Activated naive CD8-positive, alpha-beta T cell (primary cell): ENCODE results near the gene FST.

Experiments
- H3K27ac Mint-ChIP-seq: one replicate; pipeline ENCODE4 v1.8.0; 2021; ENCODE audit warnings: mixed read lengths
- H3K27me3 Mint-ChIP-seq: one replicate; pipeline ENCODE4 v1.8.0; 2021; ENCODE audit warnings: mixed read lengths
- H3K36me3 Mint-ChIP-seq: one replicate; pipeline ENCODE4 v1.8.0; 2021; ENCODE audit warnings: mixed read lengths
- H3K4me1 Mint-ChIP-seq: one replicate; pipeline ENCODE4 v1.8.0; 2021; ENCODE audit warnings: low read depth, mixed read lengths
- H3K4me3 Mint-ChIP-seq: one replicate; pipeline ENCODE4 v1.8.0; 2021; ENCODE audit warnings: mild to moderate bottlenecking, mixed read lengths
- H3K9me3 Mint-ChIP-seq: one replicate; pipeline ENCODE4 v1.8.0; 2021; ENCODE audit warnings: low read depth, mixed read lengths

Gene FST, protein sequence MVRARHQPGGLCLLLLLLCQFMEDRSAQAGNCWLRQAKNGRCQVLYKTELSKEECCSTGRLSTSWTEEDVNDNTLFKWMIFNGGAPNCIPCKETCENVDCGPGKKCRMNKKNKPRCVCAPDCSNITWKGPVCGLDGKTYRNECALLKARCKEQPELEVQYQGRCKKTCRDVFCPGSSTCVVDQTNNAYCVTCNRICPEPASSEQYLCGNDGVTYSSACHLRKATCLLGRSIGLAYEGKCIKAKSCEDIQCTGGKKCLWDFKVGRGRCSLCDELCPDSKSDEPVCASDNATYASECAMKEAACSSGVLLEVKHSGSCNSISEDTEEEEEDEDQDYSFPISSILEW

DNA sequence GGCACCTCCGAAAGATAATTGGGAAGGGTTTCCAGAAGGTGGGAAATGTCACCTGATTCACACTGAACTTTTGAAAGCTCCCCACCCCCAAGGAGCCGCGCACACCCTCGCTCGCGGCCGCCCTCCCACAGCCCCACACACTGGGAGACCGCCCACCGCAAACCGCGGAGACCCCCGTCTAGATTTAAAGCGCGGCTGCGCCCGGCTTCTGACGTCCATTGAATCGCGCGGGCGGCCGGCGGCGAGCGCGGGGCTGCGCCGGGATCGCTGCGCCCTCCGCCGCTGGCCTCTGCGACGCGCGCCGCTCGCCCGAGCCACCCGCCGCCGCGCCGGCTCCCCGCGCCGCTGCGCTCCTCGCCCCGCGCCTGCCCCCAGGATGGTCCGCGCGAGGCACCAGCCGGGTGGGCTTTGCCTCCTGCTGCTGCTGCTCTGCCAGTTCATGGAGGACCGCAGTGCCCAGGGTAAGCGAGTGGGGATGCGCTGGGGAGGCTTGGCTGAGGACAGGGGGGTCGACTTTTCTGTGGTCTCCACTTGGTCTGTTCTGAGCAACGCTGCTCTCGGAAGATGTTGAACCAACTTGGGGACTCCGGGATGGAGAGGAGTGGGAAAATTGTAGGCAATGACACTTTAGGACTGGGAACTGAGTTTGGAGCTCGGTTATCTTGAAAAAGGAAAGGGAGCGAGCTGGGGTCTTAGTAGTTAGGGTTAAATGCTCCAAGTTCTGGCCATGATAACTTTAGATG lies at the start of gene FST:
Gene FST, plus strand, starts transcription at position 214 of the 743 bp plus-strand sequence. Its CDS starts 163 bp downstream, at position 377.
- Mint-ChIP-seq H3K27me3 (peaks cover 37% of the 10 kb centered on the region), H3K4me1 (peaks cover 31% of the 10 kb centered on the region), H3K36me3 (no peaks in the 10 kb centered on the region)

DNA sequence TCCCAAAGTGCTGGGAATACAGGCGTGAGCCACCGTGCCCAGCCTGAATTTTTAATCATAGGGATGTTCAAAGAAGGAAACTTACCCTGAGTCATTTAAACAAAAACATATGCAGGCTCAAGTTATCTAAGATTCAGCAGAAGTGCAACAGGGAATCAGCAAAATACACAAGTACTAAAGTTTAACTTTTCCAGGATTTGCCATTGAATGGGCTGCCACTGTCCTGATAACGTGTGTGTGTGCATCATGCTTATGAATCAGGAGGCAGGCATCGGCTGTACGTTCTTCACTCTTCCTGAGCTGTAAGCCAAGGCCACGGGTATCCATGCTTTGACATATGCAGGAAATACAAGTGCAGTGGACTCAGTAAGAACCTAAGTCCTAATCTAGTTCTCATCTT lies 48.8 kb upstream of the FST start:
- Mint-ChIP-seq H3K4me1 (no peaks in the 10 kb centered on the region), H3K4me3 (no peak overlapping the region), H3K27me3 (peaks cover 2% of the 10 kb centered on the region), H3K27ac (no peak overlapping the region), H3K9me3 (no peaks in the 10 kb centered on the region), H3K36me3 (no peaks in the 10 kb centered on the region)

More for the DNA sequence above, at the start of gene FST:
- H3K9me3 Mint-ChIP-seq, result no peaks in the 10 kb centered on the region
- peak within 1 kb of the TSS; percentile 95 for H3K4me3 Mint-ChIP-seq
- no peak within 1 kb of the TSS for H3K27ac Mint-ChIP-seq

DNA sequence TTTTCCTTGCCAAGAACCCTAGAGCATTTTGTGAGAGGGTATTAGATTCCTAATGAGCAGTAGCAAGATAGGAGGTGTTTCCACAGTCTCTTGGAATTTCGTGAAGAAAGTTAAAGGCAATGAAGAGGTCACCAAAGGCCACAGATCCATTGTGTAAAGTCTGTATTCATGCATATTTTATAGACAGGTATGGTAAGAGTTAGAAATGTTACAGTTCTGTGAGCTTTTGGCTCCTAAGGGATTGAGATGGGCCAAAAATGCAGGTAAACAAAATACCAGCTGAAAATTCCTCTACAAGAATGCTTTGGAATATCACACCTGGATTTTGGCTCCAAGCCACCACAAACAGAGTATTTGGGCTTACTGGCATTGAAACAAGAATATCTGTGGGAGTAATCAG lies 47.4 kb upstream of the FST start:
- no peak overlapping the region for H3K4me3 Mint-ChIP-seq
- no peaks in the 10 kb centered on the region for H3K36me3 Mint-ChIP-seq
- no peaks in the 10 kb centered on the region for H3K4me1 Mint-ChIP-seq
- no peaks in the 10 kb centered on the region for H3K9me3 Mint-ChIP-seq
- no peak overlapping the region for H3K27ac Mint-ChIP-seq
- H3K27me3 Mint-ChIP-seq, result peaks cover 2% of the 10 kb centered on the region

DNA sequence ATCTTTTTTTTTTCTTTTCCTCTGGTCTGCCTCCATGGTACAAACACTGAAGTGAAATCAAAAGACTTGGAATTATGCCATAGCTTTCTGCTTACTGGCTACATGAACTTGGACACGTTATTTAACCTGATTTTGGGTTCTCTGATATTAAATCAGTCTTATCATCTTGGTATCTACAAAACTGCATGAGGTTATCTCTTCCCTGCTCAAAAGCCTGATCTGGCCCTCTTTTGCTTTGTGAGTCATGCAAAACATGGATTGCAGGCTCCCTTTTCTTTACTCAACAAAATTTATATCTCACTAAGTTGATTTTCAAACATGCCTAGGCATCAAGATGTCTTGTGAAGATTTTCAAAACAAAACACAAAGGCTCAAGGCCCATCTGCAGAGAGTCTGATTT lies 45.9 kb upstream of the FST start:
- Mint-ChIP-seq H3K36me3 (no peaks in the 10 kb centered on the region), H3K27ac (no peak overlapping the region), H3K4me3 (no peak overlapping the region), H3K4me1 (no peaks in the 10 kb centered on the region), H3K27me3 (peaks cover 2% of the 10 kb centered on the region), H3K9me3 (no peaks in the 10 kb centered on the region)

DNA sequence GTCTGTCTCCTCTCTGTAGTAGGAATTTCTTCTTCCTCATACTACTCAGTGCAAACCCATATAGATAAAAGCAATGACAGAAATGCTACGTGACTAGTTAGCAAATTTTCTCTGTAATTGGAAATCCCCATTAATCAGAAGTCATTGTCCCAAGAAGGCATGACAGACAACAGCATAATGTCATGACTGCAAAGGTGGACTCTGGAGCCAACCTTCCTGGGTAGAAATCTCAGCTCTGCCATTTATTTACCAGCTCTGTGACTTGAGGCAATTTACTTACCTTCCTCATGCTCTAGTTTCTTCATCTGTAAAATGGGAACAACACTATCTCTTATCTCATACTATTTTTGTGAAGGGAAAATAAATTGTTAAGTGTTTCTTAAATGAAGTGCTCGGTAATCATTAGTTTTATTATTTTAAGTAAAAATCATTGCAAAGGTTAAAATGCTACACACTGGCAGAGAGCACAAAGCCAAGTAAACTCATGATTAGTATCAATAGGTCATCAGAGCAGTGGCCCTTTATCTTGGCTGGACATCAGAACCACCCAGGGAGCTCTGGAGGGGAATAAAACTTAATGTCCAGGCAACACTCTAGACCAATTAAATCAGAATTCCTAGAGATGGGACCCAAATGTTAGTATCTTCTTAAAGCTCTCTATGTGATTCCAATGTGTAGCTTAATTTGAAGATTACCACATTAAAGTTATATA lies 43.8 kb upstream of the FST start:
- Mint-ChIP-seq H3K9me3 (no peaks in the 10 kb centered on the region), H3K27me3 (peaks cover 2% of the 10 kb centered on the region)

DNA sequence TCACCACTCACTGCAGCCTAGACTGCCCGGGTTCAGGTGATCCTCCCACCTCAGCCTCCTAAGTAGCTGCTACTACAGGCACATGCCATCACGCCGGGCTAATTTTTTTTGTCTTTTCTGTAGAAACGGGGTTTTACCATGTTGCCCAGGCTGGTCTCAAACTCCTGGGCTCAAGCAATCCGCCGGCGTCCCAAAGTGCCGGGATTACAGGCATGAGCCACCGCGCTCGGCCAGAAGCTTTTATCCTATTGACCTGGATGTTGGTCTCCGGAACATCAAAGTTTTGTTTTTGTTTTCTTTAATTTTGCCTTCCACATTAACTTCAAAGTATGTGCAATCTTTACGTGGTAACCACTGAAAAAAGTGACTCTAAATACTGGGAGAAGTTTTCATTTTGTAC lies 42.4 kb upstream of the FST start:
- no peak overlapping the region for H3K27ac Mint-ChIP-seq
- H3K4me1 Mint-ChIP-seq, result no peaks in the 10 kb centered on the region
- H3K36me3 Mint-ChIP-seq, result no peaks in the 10 kb centered on the region
- peaks cover 2% of the 10 kb centered on the region for H3K27me3 Mint-ChIP-seq
- H3K9me3 Mint-ChIP-seq, result no peaks in the 10 kb centered on the region
- no peak overlapping the region for H3K4me3 Mint-ChIP-seq

More for the DNA sequence above, 43.8 kb upstream of the FST start:
- Mint-ChIP-seq H3K36me3 (no peaks in the 10 kb centered on the region), H3K27ac (no peak overlapping the region), H3K4me1 (no peaks in the 10 kb centered on the region), H3K4me3 (no peak overlapping the region)

DNA sequence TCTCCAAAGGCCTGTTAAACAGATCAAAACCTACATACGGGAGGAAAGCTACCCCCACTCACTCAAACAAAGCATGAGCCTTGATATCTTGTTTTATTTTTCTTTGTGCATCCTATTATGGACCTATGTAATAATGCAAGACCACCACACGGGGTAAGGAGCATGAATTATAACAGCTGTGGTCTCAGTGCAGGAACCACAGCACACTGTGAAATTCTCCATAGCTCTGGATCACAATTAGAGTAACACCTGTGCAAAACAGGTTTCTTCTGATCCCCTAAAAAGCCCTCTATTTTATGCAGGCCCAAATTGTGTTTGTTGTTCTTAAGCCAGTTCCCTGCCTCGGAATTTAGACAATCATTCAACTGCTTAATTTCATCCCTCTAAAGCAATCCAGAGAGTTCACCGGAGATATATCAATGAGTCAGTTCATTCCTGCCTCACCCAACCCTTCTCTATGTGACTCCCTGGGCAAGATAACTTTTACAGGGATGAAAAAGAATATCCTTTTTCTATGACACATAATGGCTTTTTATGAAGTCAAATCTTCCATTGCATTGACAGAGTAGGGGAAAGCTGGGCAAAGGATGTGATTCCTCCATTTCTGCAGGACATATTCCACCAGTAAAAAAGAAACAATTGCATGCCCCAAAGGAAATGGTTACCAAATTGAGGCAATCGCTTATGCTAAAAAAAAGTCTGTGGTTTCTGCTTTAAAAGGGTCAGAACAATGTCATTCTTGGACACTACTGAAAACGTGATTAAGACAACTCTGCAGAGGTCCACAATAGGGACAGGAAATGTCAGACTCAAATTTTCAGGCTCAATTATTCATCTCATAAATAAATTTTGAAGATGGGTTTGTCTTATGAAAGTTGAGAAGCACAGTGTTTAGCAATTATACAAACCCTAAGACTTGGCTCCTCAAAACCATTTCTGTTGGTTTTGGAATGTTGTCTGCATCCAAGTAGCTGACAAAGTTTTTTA lies 41.6 kb upstream of the FST start:
- H3K27me3 Mint-ChIP-seq, result peaks cover 2% of the 10 kb centered on the region
- H3K4me3 Mint-ChIP-seq, result no peak overlapping the region
- no peaks in the 10 kb centered on the region for H3K4me1 Mint-ChIP-seq
- H3K9me3 Mint-ChIP-seq, result no peaks in the 10 kb centered on the region
- H3K27ac Mint-ChIP-seq, result no peak overlapping the region
- H3K36me3 Mint-ChIP-seq, result no peaks in the 10 kb centered on the region

DNA sequence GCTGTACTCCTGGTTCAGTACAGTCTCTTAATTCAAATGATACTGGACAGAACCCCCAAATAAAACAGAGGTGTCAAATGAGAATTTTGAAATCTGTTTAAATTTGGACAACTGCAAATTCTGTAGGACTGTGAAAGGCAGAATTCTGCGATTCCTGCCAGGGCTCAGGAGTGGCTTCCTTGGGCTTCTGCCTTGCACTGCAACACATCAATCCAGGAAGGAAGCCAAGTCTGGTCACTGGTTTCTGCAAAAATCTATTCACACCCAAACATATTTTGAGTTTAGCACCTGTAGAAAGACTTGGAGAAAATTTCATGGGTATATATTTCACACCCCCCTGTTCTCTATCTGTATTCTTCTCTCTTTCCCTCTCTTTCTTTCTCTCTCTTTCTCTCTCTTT lies 37.5 kb upstream of the FST start:
- no peak overlapping the region for H3K27ac Mint-ChIP-seq
- no peak overlapping the region for H3K4me3 Mint-ChIP-seq
- H3K36me3 Mint-ChIP-seq, result no peaks in the 10 kb centered on the region
- H3K9me3 Mint-ChIP-seq, result no peaks in the 10 kb centered on the region
- no peaks in the 10 kb centered on the region for H3K4me1 Mint-ChIP-seq
- H3K27me3 Mint-ChIP-seq, result peaks cover 4% of the 10 kb centered on the region

DNA sequence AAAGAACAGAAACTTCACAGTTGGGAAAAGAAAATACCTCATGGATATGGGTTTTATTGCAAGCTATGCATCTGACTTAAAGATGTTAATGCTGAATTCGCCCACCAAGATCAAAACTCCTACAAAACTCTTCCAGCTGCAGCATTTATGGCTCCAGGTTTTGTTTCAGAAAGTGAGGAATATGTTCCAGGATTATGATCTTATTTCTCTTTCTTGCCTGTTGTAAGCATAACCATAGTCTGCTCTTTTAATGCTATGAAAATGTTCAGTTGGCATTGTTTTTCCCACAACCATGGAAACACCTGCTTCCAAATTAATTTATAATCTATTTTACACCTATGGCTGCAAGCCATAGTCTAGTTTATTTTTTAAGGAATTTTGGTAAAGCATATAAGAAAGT lies 34.9 kb upstream of the FST start:
- H3K4me3 Mint-ChIP-seq, result no peak overlapping the region
- H3K36me3 Mint-ChIP-seq, result peaks cover 2% of the 10 kb centered on the region

DNA sequence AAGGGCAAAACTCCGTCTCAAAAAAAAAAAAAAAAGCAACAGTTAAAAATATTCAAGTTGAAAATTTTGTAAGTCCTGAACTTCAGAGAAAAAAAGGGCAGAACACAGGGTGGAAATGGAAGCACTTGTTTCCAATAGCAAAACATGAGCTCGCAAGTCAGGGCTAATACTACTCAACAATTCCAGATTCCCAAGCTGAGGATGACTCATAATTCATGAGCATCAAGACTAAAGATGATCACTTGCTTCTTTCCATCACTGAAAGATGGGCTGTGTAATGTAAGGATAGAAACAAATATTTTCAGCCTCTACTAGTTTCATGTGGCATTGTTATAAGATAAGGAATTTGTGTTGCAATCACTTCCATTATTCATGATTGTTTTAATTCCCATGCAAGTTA lies 33.5 kb upstream of the FST start:
- H3K27ac Mint-ChIP-seq, result no peak overlapping the region
- H3K27me3 Mint-ChIP-seq, result peaks cover 8% of the 10 kb centered on the region
- no peaks in the 10 kb centered on the region for H3K9me3 Mint-ChIP-seq
- H3K36me3 Mint-ChIP-seq, result peaks cover 2% of the 10 kb centered on the region
- H3K4me3 Mint-ChIP-seq, result no peak overlapping the region
- H3K4me1 Mint-ChIP-seq, result no peaks in the 10 kb centered on the region

More for the DNA sequence above, 34.9 kb upstream of the FST start:
- H3K9me3 Mint-ChIP-seq, result no peaks in the 10 kb centered on the region
- H3K27ac Mint-ChIP-seq, result no peak overlapping the region
- H3K27me3 Mint-ChIP-seq, result peaks cover 8% of the 10 kb centered on the region
- H3K4me1 Mint-ChIP-seq, result no peaks in the 10 kb centered on the region

DNA sequence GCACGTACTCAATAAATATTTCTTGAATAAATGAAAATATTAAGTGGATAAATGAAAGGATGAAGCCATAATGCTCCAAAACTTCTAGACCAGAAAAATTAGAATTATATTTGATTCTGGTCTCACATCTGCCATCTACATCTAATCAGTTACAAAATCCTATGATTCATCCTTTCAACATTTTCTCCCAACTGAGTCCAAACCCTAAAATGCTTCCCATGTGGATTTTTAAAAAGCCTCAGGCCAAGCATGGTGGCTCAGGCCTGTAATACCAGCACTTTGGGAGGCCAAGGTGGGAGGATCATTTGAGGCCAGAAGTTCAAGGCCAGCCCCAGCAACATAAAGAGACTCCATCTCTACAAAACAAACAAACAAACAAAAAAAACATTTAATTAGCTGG lies 31.6 kb upstream of the FST start:
- Mint-ChIP-seq H3K9me3 (no peaks in the 10 kb centered on the region), H3K27ac (no peak overlapping the region), H3K4me1 (no peaks in the 10 kb centered on the region)

DNA sequence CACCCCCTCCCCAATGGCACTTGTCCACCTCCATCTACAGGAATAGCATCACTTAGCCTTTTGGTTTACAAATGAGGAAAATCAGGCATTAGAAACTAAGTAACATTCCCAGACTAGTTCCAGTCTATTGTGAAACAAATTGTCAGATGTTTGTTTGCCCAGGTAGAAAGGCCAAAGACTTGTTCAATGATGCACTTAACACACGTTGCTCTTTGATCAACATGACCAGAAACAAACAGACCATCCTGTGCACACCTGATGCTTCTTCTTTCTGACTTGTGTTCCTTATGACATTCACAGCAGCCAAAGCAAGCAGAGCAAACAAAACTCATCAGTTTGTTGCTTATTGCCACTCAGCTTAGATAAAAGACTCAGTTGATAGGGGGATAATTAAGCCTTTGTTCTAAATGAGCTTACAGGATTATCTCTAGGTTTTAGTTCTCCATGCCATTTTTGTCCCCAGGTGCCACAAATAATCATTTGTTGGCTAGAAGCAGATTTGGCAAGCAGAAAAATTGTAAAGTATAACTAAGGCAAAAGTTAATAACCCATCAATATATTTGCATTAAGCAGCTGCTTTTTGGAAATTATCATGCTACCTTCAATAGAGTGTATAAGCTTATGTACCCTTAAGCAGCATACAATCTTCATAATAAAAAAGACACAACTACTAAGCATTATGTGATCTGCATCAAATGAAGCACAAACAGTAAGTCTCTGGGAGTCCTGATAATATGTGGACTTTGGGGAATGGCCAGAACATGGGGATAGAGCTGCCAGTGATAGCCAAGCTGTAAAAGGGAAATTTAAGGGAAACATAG lies 26.3 kb upstream of the FST start:
- H3K36me3 Mint-ChIP-seq, result peaks cover 2% of the 10 kb centered on the region

More for the DNA sequence above, 31.6 kb upstream of the FST start:
- peaks cover 2% of the 10 kb centered on the region for H3K36me3 Mint-ChIP-seq
- H3K27me3 Mint-ChIP-seq, result peaks cover 8% of the 10 kb centered on the region
- no peak overlapping the region for H3K4me3 Mint-ChIP-seq

DNA sequence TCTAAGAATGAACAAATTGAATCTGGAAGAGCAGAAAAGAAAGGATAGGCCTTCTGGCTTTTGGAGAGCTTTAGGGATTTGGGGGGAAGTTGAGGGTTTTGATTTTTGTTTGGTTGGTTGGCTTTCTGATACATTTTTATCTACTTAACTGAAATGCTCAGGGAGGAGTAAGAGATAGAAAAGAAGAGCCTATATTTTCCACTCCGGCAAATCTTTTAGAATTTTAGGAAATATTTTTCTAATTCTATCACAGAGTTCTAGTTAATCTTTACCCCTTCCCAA lies 25.8 kb upstream of the FST start:
- no peaks in the 10 kb centered on the region for H3K4me1 Mint-ChIP-seq
- no peak overlapping the region for H3K27ac Mint-ChIP-seq
- no peaks in the 10 kb centered on the region for H3K9me3 Mint-ChIP-seq
- H3K4me3 Mint-ChIP-seq, result no peak overlapping the region
- peaks cover 7% of the 10 kb centered on the region for H3K27me3 Mint-ChIP-seq
- H3K36me3 Mint-ChIP-seq, result no peaks in the 10 kb centered on the region

More for the DNA sequence above, 26.3 kb upstream of the FST start:
- Mint-ChIP-seq H3K27ac (no peak overlapping the region), H3K9me3 (no peaks in the 10 kb centered on the region), H3K4me1 (no peaks in the 10 kb centered on the region), H3K4me3 (no peak overlapping the region), H3K27me3 (peaks cover 11% of the 10 kb centered on the region)

DNA sequence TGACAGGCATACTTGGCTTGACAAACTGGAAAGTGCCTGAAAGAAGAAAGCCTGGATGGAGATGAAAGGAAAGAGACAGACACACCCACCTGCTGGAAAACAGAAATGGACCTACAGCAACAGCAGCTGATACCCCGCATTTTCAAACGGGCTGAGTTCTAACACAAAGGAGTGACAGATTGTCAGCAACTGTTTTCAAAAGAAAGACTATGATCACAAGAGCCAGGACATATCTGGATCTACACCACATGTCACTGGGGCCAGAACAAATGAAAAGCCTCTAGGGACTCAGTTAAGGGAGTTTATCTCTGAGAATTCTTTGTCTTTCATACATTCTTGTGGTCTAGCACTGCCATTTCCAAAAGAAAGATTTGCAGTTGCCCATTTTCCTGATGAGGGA lies 24.1 kb upstream of the FST start:
- no peak overlapping the region for H3K4me3 Mint-ChIP-seq
- H3K4me1 Mint-ChIP-seq, result no peaks in the 10 kb centered on the region
- no peaks in the 10 kb centered on the region for H3K36me3 Mint-ChIP-seq
- no peak overlapping the region for H3K27ac Mint-ChIP-seq
- peaks cover 7% of the 10 kb centered on the region for H3K27me3 Mint-ChIP-seq
- no peaks in the 10 kb centered on the region for H3K9me3 Mint-ChIP-seq
